Esophagus mucosa (tissue), 1 donor: ENCODE measurements around the gene ARMC8. TPM values are rescaled to one million over a fixed set of nuclear protein-coding genes. Genes with fewer than 3 reads are reported as not detected.

Experiments
- ATAC-seq: fragments of 200-7000 bp; cut with Tn5 transposase; one replicate; pipeline ENCODE4 v1.9.1; 2020
- total RNA-seq: library from RNA; stranded (reverse); gene quantifications from one replicate; pipeline ENCODE4 v1.2.4, GENCODE V29; 2023
- donor health status: DM: yes; HTN: yes; CAD: no.

ARMC8 gene
- total RNA-seq, 1 donor from 2014 or later = 23.1 TPM

- ATAC-seq = no peak
Measured at GRCh38 chr3:138314751-138315150, 127.7 kb downstream of the ARMC8 start.

GRCh38 chr3:138317687-138318086, 130.6 kb downstream of the ARMC8 start:
- ATAC-seq = no peak

- no peak for ATAC-seq
Measured at GRCh38 chr3:138323971-138324370, 136.9 kb downstream of the ARMC8 start.

- no peak for ATAC-seq
Measured at GRCh38 chr3:138325990-138326389, 138.9 kb downstream of the ARMC8 start.

- ATAC-seq = no peak
Measured at GRCh38 chr3:138326866-138327595, 139.9 kb downstream of the ARMC8 start.

GRCh38 chr3:138327831-138328230, 140.7 kb downstream of the ARMC8 start:
- ATAC-seq = peak; percentile 67

GRCh38 chr3:138328341-138328740, 141.2 kb downstream of the ARMC8 start:
- ATAC-seq = no peak

GRCh38 chr3:138329127-138329983, 142.3 kb downstream of the ARMC8 start, which contains the start of gene NME9:
Gene NME9, minus strand, starts transcription at chr3:138329851. Its CDS starts 516 bp downstream, at chr3:138329335.
- peak; percentile 76 for ATAC-seq

GRCh38 chr3:138329984-138330293, 142.8 kb downstream of the ARMC8 start:
- ATAC-seq = no peak

GRCh38 chr3:138331143-138331894, 144.2 kb downstream of the ARMC8 start:
- ATAC-seq = no peak

- no peak for ATAC-seq
Measured at GRCh38 chr3:138332472-138333073, 145.5 kb downstream of the ARMC8 start.

GRCh38 chr3:138334608-138335007, 147.5 kb downstream of the ARMC8 start:
- no peak for ATAC-seq

GRCh38 chr3:138336454-138336999, 149.4 kb downstream of the ARMC8 start:
- no peak for ATAC-seq

- ATAC-seq = no peak
Measured at GRCh38 chr3:138338244-138338643, 151.1 kb downstream of the ARMC8 start.

GRCh38 chr3:138338811-138339210, 151.7 kb downstream of the ARMC8 start:
- ATAC-seq = no peak

GRCh38 chr3:138340511-138340910, 153.4 kb downstream of the ARMC8 start:
- no peak for ATAC-seq

- no peak for ATAC-seq
Measured at GRCh38 chr3:138344754-138345153, 157.7 kb downstream of the ARMC8 start.

Other genes starting within 250 kb of the ARMC8 start
- gene CLDN18, start 177.1 kb upstream of the ARMC8 start, total RNA-seq = not detected
- gene DZIP1L, start 71.7 kb upstream of the ARMC8 start, total RNA-seq = 2.4 TPM
- gene A4GNT, start 54.9 kb upstream of the ARMC8 start, total RNA-seq = not detected
- gene DBR1, start 12.4 kb upstream of the ARMC8 start, total RNA-seq = 7.3 TPM
- not detected for gene NME9, start 142.6 kb downstream of the ARMC8 start, total RNA-seq
- 1.6 TPM for gene MRAS, start 161.3 kb downstream of the ARMC8 start, total RNA-seq
- 0.80 TPM for gene ESYT3, start 247.3 kb downstream of the ARMC8 start, total RNA-seq